ENCODE data around the gene PRAF2.

Gene PRAF2

GRCh38 chrX:49072712-49073095, 1.1 kb downstream of the PRAF2 start:
- no peak for DNase-seq

GRCh38 chrX:49071877-49072711, 1.7 kb downstream of the PRAF2 start:
- DNase-seq = peak; percentile 69

GRCh38 chrX:49070988-49071387, 2.8 kb downstream of the PRAF2 start:
- DNase-seq = no peak

GRCh38 chrX:49069038-49069437, 4.8 kb downstream of the PRAF2 start:
- no peak for DNase-seq

GRCh38 chrX:49067285-49068120, 6.3 kb downstream of the PRAF2 start:
- DNase-seq = no peak

GRCh38 chrX:49066690-49067089, 7.1 kb downstream of the PRAF2 start:
- DNase-seq = no peak

GRCh38 chrX:49066278-49066677, 7.5 kb downstream of the PRAF2 start:
- no peak for DNase-seq

GRCh38 chrX:49064735-49065134, 9.1 kb downstream of the PRAF2 start:
- no peak for DNase-seq

- no peak for DNase-seq
Measured at GRCh38 chrX:49064303-49064702, 9.5 kb downstream of the PRAF2 start.

- no peak for DNase-seq
Measured at GRCh38 chrX:49063715-49064114, 10.1 kb downstream of the PRAF2 start.

GRCh38 chrX:49061916-49062315, 11.9 kb downstream of the PRAF2 start:
- DNase-seq = no peak

- DNase-seq = no peak
Measured at GRCh38 chrX:49061490-49061889, 12.3 kb downstream of the PRAF2 start.

GRCh38 chrX:49060914-49061313, 12.9 kb downstream of the PRAF2 start:
- no peak for DNase-seq

GRCh38 chrX:49059681-49060085, 14.1 kb downstream of the PRAF2 start:
- DNase-seq = no peak

- DNase-seq = no peak
Measured at GRCh38 chrX:49059201-49059600, 14.6 kb downstream of the PRAF2 start.

- no peak for DNase-seq
Measured at GRCh38 chrX:49058794-49059193, 15.0 kb downstream of the PRAF2 start, which contains the start of gene CCDC120. CCDC120 (plus strand) TSS chrX:49058999; CDS start chrX:49062042, 3,043 bp downstream.

GRCh38 chrX:49054073-49054762, 19.6 kb downstream of the PRAF2 start:
- no peak for DNase-seq

GRCh38 chrX:49053223-49054072, 20.4 kb downstream of the PRAF2 start:
- DNase-seq = peak; percentile 63

- no peak for DNase-seq
Measured at GRCh38 chrX:49043987-49044281, 29.9 kb downstream of the PRAF2 start.

- DNase-seq = peak; percentile 99
Measured at GRCh38 chrX:49043220-49043986, 30.4 kb downstream of the PRAF2 start, which contains the start of gene TFE3. TFE3 (minus strand) TSS chrX:49043357; CDS start chrX:49043226, 131 bp downstream.

GRCh38 chrX:49042581-49043219, 31.1 kb downstream of the PRAF2 start:
- DNase-seq = no peak

Measured in fibroblast of skin of abdomen (primary cell).